ENCODE data around the gene LAT.

DNA sequence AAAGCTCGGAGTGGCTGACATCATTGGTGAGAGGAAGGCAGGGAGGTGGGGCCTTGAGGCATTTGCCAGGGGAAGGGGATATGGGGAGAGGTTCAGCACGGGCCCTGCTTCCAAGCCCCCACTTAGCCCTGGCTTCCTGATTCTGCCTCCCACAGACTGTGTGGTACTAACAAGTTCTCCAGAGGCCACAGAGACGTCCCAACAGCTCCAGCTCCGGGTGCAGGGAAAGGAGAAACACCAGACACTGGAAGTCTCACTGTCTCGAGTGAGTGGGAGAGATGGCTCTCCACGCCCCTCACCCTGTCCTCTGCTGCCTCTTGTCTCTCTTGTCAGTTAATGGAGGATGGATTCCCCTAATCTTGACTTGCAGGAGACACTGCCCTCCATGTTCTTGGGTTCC lies 26.0 kb upstream of the LAT start:
- TF ChIP-seq POLR2A (IDR thresholded peaks at IDR 0.05), result no peak
- TF ChIP-seq, protein P1, sequence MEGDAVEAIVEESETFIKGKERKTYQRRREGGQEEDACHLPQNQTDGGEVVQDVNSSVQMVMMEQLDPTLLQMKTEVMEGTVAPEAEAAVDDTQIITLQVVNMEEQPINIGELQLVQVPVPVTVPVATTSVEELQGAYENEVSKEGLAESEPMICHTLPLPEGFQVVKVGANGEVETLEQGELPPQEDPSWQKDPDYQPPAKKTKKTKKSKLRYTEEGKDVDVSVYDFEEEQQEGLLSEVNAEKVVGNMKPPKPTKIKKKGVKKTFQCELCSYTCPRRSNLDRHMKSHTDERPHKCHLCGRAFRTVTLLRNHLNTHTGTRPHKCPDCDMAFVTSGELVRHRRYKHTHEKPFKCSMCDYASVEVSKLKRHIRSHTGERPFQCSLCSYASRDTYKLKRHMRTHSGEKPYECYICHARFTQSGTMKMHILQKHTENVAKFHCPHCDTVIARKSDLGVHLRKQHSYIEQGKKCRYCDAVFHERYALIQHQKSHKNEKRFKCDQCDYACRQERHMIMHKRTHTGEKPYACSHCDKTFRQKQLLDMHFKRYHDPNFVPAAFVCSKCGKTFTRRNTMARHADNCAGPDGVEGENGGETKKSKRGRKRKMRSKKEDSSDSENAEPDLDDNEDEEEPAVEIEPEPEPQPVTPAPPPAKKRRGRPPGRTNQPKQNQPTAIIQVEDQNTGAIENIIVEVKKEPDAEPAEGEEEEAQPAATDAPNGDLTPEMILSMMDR (IDR thresholded peaks at IDR 0.05 in 8 of 11, conservative IDR thresholded peaks at IDR 0.05 in 3 of 11), result no peak

Measured in spleen (tissue), 7 donors.